ENCODE results near the gene AGAP1.

DNA sequence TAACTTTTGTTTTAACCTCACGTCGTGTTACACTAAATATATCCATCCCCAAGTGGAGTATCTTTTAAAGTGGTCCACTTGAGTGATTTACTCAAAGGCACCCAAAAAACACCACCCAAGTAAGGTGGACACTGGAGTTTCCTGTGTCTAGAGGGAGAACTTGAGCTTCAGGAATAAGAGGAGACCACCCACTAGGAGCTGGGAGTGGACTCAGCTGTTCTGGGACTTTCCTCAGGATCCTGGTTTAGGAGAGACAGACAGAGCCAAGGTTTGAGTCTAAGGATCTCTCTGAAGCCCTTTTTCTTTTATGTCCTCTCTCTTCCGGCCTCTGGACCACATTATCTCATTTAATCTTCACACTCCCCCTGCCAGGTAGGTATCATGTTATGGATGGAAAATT, 523.6 kb downstream of the AGAP1 start:
- TF ChIP-seq POLR2A (IDR thresholded peaks at IDR 0.05; ENCODE audit: low read depth, low read length) (no peak), TAF1 (IDR thresholded peaks at IDR 0.05; ENCODE audit: low read depth, low read length) (no peak)
